HG02938 (cell line): ENCODE results near the gene ATP5F1B.
"Not testable (repeated sequence)": the region's sequence is repeated elsewhere in the genome, so short reads cannot be mapped to it uniquely, and the experiment has no call there.

Experiments used
- ATAC-seq: cut with Tn5 transposase; IDR thresholded peaks from one replicate; pipeline ENCODE4 v1.9.1; 2021; ENCODE audit warnings: mild to moderate bottlenecking, moderate library complexity; ENCODE audit not compliant: unreplicated experiment

The ATP5F1B gene

GRCh38 chr12:56653781-56654180 is 8.0 kb upstream of the ATP5F1B start:
- not testable (repeated sequence) for ATAC-seq

- not testable (repeated sequence) for ATAC-seq
Observed at GRCh38 chr12:56648023-56648422, 2.2 kb upstream of the ATP5F1B start.

- ATAC-seq: no peak
Observed at GRCh38 chr12:56645201-56645716, 525 bp downstream of the ATP5F1B start.

GRCh38 chr12:56644654-56645053 is 1.1 kb downstream of the ATP5F1B start:
- ATAC-seq: no peak

- no peak for ATAC-seq
Observed at GRCh38 chr12:56641219-56641618, 4.6 kb downstream of the ATP5F1B start.

- no peak for ATAC-seq
Observed at GRCh38 chr12:56637621-56638020, 8.2 kb downstream of the ATP5F1B start.

- peak; percentile 55 for ATAC-seq
Observed at GRCh38 chr12:56636675-56637540, 8.9 kb downstream of the ATP5F1B start.

- ATAC-seq: peak; percentile 33
Observed at GRCh38 chr12:56635806-56636674, 9.7 kb downstream of the ATP5F1B start.

- no peak for ATAC-seq
Observed at GRCh38 chr12:56634837-56635791, 10.7 kb downstream of the ATP5F1B start.

GRCh38 chr12:56634242-56634836 is 11.4 kb downstream of the ATP5F1B start:
- no peak for ATAC-seq

- ATAC-seq: no peak
Observed at GRCh38 chr12:56633468-56634241, 12.1 kb downstream of the ATP5F1B start.

- ATAC-seq: no peak
Observed at GRCh38 chr12:56632701-56633467, 12.9 kb downstream of the ATP5F1B start.

GRCh38 chr12:56631790-56632700 is 13.7 kb downstream of the ATP5F1B start:
- ATAC-seq: no peak

GRCh38 chr12:56630180-56630632 is 15.6 kb downstream of the ATP5F1B start, which contains the start of gene BAZ2A:
TSS of gene BAZ2A (minus strand) at chr12:56630326. CDS start at chr12:56617530, 12,796 bp downstream.
- ATAC-seq: peak; percentile 47

GRCh38 chr12:56629459-56630179 is 16.2 kb downstream of the ATP5F1B start:
- no peak for ATAC-seq

GRCh38 chr12:56628671-56629458 is 16.9 kb downstream of the ATP5F1B start:
- no peak for ATAC-seq
